Measurements from ENCODE around the gene NOXO1.
"Not testable (repeated sequence)": the region's sequence is repeated elsewhere in the genome, so short reads cannot be mapped to it uniquely, and the experiment has no call there.

The NOXO1 gene

DNA sequence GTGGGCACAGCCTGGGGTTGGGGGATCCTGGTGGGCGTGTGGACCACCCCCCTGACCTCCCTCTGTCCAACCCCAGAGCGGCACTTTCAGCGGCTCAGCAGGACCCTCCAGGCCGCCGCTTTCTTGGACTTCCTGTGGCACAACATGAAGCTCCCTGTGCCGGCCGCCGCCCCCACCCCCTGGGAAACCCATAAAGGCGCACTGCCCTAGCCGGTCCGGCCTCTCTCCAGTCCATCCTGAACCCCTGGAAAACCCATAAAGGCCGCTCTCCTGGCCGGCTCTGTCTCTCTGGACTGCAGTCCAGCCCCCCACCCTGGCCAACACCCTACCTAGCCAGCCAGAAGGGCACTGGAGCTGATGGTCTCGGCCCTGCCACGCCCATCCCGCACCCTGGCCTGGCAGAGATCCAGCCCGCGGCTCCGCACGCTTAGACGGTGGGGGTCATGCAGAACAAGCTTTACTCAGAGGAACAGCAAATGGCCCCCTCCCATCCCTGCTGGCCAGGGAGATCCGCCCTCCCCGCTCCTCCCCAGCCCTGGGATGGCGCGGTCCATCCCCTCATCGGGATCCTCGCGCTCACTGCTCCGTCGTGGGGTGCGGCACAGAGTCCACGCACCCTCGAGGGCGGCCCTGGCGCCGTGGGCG is 2.7 kb downstream of the NOXO1 start:
- DNase-seq, result no peak

DNA sequence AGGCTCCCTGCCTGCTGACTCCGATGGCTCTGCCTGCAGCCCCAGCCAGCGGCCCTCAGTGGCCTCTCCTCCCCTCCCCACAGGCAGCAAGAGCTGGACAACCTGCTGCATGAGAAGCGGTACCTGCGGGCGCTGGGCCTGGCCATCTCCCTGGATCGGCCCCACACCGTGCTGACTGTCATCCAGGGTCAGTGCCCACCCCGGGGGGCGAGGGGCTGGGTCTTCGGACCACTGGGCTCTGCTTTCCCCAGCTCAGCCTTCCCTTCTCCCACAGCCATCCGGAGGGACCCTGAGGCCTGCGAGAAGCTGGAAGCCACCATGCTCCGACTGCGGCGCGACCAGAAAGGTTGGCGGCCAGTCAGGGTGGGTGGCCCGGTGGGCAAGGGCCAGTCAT is 3.4 kb downstream of the NOXO1 start:
- no peak for DNase-seq

DNA sequence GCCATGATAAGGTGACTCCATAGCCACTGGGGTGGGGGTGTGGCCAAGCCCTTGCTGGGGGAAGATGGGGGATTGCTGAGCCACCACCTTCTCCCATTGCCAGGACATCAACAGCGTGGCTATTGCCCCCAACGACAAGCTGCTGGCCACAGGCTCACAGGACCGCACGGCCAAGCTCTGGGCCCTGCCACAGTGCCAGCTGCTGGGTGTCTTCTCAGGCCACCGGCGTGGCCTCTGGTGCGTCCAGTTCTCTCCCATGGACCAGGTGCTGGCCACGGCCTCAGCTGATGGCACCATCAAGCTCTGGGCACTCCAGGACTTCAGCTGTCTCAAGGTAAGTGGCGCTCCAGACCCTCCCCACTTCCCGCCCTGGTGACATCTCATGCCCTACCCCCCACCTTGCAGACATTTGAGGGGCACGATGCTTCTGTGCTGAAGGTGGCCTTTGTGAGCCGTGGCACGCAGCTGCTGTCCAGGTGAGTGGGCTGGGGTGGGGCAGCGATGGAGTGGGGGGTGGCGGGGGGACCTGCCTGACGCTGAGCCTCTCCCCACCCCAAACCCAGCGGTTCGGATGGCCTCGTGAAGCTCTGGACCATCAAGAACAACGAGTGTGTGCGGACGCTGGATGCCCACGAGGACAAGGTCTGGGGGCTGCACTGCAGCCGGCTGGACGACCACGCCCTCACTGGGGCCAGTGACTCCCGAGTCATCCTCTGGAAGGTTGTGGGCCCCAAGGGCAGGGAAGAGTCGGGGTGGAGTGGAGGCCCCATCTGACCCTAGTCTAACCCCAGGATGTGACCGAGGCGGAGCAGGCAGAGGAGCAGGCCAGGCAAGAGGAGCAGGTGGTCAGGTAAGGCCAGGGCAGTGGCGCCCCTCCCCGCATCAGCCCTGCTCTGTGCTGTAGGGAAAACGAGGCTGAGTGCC is 4.1 kb downstream of the NOXO1 start:
- no peak for DNase-seq

DNA sequence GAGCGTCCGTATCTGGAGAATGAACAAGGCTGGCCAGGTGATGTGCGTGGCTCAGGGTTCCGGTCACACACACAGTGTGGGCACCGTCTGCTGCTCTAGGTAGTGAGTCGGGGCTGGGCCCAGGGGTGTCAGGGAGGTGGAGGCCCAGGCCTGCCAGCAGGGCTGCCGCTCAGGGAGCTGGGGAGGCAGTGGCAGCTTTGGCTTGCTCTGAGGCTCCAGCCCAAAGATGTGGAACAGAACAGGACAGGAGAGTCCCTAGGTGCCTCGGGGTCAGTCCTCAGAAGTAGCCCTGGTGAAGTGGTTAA is 5.1 kb downstream of the NOXO1 start:
- DNase-seq, result no peak

DNA sequence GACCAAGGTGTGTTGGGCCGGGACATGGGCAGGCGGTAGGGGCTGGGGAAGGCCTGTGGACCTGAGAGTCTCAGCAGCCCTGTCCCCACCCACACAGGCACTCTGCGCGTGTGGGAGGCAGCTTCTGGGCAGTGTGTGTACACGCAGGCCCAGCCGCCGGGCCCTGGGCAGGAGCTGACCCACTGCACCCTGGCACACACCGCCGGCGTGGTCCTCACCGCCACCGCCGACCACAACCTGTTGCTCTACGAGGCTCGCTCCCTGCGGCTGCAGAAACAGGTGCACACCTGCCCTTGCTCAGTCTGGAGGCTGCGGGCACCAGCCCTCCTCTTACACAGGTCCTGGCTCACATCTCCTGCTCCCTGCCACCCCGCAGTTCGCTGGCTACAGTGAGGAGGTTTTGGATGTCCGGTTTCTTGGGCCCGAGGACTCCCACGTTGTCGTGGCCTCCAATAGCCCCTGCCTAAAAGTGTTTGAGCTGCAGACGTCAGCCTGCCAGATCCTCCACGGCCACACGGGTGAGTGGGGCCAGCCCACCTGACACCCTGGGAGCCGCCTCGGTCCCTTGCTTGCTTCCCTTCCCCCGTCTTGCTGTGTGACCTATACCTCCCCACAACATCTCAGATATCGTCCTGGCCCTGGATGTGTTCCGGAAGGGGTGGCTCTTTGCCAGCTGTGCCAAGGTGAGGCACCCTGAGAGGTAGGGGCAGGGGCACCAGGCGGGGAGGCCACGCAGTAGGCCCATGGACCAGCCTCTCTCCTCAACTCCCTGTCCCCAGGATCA is 5.6 kb downstream of the NOXO1 start:
- DNase-seq, result no peak

DNA sequence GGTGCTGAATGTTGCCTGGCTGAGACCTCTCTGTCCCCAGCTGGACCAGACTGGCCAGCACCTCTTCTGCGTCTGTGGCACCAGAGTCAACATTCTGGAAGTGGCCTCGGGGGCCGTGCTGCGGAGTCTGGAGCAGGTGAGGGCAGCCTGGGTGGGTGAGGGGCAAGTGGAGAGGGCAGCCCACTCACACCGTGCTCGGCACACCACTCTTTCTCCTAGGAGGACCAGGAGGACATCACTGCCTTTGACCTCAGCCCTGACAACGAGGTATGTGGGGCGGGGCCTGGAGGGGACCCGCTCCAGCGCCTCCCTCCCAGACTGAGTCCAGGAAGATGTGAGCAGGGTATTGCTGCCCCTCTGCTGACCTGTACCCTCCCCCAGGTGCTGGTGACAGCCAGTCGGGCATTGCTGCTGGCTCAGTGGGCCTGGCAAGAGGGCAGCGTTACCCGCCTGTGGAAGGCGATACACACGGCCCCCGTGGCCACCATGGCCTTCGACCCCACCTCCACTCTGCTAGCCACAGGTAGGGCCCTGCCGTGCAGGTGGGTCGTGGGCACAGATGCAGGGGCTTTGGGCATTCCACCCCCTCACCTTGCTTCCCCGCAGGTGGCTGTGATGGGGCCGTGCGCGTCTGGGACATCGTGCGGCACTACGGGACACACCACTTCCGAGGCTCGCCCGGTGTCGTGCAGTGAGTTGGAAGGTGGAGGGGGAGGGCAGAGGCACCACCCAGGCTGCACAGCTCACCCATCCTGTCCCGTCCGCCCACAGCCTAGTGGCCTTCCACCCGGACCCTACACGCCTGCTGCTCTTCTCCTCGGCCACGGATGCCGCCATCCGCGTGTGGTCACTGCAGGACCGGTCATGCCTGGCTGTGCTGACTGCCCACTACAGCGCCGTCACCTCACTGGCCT is 6.9 kb downstream of the NOXO1 start:
- DNase-seq, result no peak

DNA sequence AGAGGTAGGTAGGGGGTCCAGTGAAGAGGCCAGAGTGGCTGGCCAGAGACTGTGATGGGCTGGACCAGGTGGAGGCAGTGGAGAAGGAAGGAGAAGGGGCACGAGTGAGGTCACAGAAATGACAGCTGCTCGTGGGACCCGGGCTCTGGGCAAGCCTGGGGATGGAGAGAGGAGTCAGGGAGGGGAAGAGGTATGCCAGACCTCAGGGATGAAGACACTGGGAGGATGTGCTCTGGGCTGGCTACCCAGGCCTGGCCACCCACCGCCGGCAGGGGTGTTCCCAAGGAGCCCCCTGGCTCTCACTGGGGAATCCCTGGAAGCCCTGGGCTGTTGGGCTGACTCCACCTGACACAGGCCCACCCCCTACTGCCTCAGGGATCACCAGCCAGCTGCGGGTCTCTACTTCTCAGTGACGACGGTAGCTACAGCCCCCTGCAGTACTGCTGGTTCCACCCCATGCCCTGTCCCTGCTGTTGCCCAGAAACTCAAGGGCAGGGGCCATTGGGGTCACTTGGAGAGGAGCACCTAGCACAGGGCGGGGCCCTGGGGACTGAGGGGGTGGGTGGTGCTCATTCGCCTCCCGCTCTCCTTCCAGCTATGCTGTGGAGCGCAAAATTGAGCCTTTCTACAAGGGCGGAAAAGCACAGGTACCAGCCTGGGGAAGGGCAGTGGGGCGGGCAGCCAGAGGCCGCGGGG is 7.7 kb downstream of the NOXO1 start:
- DNase-seq, result no peak

DNA sequence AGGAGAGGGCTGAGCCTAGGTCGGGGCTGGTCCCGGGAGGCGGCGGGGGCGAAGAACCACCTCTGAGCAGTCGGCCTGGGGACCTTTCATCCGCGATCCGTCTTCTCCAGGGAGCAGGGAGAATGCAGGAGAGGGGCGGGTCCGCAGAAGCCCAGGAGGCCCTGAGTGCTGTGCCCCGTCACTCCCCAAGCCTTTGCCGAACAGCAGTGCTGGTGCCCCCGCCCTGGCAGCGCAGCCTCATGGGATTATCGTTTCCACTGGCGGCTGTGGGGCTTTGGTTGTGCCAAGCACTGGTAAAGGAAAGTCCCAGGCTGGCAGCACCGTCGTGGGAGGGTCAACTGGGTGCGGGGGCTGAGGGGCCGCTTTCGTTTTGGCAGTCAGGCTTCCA is 8.8 kb downstream of the NOXO1 start:
- DNase-seq, result no peak

DNA sequence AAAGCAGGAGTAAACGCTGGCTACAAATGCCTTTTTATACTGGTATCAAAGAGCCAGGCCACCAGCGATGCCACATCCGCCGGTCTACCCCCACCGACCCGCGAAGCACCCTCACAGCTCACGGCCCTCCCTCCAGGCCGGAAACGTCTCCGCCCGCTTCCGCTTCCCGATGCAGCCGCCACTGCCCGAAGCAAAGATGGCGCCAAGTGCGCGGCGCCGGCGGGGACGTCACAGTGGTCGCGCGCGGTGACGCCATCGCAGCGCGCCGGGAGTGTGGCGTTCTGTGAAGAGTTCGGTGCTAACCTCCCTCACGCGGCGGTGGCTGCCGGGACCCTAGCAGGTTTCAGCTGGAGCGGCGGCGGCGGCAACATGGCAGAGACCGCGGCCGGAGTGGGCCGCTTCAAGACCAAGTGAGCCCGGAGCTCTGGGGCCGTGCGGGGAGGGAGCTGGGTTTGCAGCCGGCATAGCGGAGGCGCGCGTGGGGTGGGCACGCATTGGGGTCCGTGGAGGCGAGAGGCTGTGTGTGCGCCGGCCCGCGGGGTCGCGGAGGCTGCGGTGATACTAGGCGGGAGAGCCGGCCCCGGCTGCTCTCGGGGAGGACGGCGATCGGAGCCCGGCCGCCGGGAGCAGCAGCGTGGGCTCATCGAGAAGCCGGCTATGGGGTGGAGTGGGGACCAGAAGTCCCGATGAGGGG is 9.3 kb downstream of the NOXO1 start, which contains the start of gene TBL3:
Gene TBL3 (plus strand): TSS at position 258 of the 694 bp plus-strand sequence. CDS start 112 bp downstream, at position 370.
- peak; percentile 95 for DNase-seq

DNA sequence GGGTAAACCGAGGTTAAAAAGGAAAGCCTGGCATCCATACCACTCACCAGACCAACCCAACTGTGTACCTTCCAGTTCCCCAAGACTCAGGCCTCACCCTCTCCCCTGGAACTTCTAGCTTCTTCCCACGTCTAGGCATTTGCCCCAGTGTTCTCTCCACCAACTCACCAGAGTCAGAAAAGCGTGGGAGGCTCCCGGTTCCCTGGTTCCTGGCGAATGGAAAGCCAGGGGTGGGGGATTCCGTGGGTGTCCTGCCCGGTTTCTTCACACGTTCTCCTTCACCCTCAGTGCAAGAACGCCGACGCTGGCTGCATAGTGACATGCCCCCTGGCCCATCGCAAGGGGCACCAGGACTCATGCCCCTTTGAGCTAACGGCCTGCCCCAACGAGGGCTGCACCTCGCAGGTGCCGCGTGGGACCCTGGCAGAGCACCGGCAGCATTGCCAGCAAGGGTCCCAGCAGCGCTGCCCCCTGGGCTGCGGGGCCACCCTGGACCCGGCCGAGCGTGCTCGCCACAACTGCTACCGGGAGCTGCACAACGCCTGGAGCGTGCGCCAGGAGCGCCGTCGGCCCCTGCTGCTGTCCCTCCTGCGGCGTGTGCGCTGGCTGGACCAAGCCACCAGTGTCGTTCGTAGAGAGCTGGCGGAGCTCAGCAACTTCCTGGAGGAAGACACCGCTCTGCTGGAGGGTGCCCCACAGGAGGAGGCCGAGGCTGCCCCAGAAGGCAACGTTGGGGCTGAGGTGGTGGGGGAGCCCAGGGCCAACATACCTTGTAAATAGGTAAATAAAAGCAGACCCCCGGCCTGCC is 12.9 kb downstream of the NOXO1 start:
- no peak for DNase-seq

DNA sequence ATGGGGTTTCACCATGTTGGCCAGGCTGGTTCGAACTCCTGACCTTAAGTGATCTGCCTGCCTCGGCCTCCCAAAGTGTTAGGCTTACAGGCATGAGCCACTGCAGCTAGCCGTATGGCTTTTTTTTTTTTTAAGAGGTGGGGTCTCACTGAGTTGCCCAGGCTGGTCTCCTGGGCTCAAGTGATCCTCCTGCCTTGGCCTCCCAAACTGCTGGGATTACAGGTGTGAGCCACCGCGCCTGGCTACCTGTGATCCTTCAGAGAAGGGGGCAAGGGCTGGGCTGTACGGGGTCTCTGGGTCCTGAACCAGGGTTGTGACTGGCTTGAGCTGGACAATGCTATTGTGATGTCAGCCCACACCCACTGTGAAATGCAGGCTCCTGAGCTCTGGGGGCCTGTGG is 14.8 kb downstream of the NOXO1 start, which contains the start of gene RNF151:
Gene RNF151 (plus strand): TSS at position 397 of the 400 bp plus-strand sequence. CDS start 26 bp downstream, outside the sequence.
- DNase-seq, result no peak

DNA sequence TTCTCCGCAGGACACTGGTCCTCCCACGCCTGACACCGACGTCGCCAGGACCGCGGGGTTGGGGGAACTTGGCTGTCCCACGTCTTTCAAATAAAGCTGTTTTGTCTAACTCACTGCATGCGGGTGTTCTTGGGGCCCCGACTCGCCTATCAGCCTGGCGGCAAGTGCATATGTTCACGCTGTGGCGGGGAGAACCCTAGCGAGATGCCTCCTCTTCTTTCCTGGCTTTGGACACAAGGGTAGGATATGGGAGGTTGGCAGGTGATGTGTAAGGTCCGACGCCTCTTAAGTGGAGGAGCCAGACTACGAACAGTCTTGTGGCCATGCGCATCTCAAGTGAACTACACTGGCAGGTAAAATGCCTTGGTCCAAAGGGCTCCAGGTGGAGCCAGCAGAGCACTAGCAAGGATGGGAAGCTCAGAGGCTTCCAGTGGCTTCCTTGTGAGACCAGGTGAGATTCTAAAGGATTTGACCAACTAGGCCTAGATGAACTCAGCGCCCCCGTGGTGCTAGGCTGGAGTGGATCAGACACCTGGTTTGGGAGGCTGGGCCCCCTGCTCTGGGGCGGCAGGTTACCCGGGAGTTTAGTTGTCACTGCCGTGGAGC is 15.8 kb downstream of the NOXO1 start:
- peak in 1 of 2 donors; percentile 25 for DNase-seq

DNA sequence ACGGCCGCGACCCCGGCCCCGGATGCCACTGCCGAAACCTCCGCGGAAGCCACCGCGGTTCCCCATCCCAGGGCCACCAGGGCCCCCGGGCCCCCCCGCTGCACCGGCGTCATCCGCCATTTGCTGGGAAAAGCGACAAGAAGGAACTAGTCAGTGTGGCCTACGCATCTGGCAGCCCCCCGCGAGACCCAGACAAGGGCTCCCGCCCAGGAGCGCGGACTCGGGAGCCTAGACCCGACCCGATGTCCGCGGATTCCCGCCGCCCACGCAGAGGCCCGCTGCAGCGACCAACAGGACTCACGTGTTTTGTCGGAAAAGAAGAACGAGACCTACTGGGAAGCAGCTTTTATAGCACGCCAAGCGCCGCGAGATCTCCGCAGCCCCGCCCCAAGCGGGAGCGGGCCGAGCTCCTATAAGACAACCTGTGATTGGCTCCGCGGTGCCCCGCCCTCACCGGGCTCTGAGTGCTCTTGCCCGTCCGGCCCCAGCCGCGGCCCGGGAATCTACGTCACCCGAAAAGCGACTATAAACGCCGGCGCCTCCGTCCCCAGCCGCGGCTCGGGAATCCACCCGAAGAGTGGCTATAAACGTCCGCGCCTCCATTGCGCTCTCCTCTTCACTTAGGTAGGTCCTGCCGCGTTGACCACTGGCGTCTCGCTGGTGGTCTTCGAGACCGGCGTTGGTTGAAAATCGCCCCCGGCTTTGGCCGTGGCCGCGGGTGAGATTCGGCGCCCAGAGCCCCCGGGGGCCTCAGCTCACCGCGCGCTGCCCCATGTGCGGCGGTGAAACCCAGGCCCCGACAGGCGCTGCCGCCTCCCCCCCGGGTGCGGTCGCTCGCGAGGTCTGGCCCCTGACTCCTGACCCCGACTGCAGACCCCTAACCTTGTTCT is 16.5 kb downstream of the NOXO1 start, which contains the start of gene RPS2:
Gene RPS2 (minus strand): TSS at position 321 of the 890 bp plus-strand sequence. CDS start 201 bp downstream, at position 120.
- DNase-seq, result peak; percentile 99

DNA sequence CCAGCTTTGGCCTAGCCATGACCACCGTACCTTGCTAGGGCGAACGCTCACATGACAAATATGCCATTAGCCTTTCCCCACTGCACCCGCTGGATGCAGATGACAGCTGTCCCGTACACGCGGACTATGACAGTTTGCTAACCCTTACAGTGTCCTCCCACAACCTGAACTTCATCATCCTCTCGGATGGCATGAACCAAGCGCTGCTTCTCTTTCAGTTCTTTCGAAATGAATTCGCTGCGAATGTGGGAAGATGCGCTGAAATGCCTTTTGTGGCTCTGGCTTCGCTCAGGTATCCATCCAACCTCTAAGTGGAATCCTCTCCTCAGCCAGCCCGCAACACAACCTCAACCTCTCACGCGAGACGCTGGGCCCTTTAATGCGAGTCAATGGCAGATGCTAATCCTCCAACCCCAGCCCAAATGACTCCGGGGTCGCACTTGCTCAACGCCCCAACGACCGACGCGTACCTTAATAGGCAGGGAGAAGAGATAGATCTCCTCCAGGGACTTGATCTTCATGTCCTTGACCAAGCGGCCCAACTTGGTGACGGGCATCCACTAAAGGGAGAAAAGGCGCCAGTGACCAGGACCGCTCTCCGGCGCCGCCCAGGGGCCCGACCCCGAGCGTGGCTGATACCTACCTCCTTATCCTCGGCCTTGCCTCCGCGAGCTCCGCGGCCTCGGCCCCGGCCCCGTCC is 17.3 kb downstream of the NOXO1 start:
- peak; percentile 34 to 55 for DNase-seq

DNA sequence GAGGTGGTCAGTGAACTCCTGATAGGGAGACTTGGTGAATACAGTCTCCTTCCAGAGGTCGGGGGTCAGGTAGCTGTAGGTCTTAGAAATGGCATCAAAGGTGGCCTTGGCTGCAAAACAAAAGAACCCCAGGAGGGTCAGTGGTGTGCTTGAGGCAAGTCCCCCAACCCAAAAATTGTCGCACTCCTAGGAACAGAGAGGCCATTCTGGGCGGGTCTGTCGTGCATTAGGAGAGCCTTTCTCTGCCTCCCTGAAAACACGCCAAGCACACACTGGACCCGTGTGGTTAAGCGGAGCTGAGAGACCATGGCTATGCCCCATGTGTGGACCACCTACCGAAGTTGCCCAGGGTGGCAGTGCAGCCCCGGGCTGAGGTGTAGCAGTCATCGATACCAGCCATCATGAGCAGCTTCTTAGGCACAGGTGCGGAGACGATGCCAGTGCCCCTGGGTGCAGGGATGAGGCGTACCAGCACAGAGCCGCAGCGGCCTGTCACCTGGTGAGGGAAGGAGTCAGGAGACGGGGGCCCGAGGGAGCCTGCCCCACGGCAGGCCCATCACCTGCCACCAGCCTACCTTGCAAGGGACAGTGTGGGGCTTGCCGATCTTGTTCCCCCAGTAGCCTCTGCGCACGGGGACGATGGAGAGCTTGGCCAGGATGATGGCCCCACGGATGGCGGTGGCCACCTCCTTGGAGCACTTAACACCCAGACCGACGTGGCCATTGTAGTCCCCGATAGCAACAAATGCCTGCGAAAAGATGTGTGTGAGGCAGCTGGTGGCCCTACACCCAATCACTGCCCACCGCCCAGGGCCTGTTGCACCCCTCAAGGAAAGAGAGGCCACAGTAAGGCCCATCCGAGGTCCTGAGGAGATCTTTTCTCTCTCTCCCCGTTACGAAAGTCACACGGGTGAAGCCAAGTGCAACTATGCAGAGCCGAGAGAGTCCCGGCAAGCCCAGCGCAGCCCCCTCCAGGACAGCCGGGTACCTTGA is 18.8 kb downstream of the NOXO1 start:
- DNase-seq, result not testable (repeated sequence)

DNA sequence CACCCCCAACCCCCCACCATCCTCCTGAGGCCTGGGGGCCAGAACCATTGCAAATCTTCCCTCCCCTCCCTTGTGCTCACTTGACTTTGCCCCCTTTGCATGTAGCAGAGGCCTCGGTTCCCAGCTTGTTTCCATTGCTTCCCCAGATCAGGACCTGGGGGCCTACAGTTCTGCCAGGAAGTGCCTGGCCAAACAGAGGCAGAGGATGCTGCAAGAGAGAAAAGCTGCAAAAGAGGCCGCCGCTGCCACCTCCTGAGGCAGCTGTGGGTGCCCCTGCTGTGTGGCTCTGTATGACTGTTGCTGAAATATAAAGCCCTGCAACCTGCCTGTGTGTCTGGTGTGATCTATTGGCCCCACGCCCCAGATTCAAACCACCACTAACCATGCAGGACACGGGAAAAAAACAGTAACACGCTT is 19.6 kb downstream of the NOXO1 start:
- no peak for DNase-seq
